Spleen (tissue), 7 donors: ENCODE data around the gene COL4A1.
A peak's percentile ranks its signal among the peaks of the same experiment; 100 is the strongest.

ENCODE experiments used
- POLR2A ChIP-seq, 3 donors: fragments of 450-650 bp; IDR thresholded peaks; one replicate each; pipeline ENCODE4 v1.5.1; 2017; ENCODE audit warnings: antibody characterized with exemption in 3 of 3, mild to moderate bottlenecking in 1 of 3
- TF ChIP-seq, protein P1 (sequence below), 11 experiments: fragments of 200-600 bp in 7 of 11; fragments of 450-650 bp in 4 of 11; sonication (generic) in 4 of 11; IDR thresholded peaks in 8 of 11; conservative IDR thresholded peaks in 3 of 11; 1 replicate in 7 of 11; 2 replicates in 4 of 11; pipeline versions ENCODE4 v1.4.0 to v1.8.0; 2016 to 2021; ENCODE audit warnings: antibody characterized with exemption in 11 of 11, inconsistent platforms in 4 of 11, mild to moderate bottlenecking in 1 of 11
- donor health status: DM: no; HTN: no; CAD: no; lungs with moderate emphysema.
- donor health status: DM: no; HTN: no; CAD: no.
- donor health status: DM: no; HTN: no; CAD: no.

DNA sequence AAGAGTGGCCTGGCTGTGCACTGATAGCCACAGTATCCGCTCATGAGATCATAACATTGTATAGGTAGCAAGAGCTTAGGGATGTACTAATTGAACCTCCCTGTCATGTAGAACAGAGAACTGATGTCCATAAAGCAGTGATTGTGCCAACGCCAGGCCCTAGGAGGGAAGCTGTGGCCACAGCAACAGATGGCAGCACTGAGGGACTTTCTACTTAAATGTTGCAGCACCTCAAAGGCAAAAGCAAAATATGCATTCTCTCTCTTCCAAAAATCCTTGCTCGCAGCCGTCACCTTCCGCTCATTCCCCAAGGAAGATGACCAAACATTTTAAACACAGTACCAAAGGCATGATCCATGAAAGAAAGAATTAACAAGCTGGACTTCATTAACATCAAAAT, 32.3 kb downstream of the COL4A1 start:
- no peak for TF ChIP-seq POLR2A (IDR thresholded peaks at IDR 0.05)
- TF ChIP-seq, protein P1, sequence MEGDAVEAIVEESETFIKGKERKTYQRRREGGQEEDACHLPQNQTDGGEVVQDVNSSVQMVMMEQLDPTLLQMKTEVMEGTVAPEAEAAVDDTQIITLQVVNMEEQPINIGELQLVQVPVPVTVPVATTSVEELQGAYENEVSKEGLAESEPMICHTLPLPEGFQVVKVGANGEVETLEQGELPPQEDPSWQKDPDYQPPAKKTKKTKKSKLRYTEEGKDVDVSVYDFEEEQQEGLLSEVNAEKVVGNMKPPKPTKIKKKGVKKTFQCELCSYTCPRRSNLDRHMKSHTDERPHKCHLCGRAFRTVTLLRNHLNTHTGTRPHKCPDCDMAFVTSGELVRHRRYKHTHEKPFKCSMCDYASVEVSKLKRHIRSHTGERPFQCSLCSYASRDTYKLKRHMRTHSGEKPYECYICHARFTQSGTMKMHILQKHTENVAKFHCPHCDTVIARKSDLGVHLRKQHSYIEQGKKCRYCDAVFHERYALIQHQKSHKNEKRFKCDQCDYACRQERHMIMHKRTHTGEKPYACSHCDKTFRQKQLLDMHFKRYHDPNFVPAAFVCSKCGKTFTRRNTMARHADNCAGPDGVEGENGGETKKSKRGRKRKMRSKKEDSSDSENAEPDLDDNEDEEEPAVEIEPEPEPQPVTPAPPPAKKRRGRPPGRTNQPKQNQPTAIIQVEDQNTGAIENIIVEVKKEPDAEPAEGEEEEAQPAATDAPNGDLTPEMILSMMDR (IDR thresholded peaks at IDR 0.05 in 8 of 11, conservative IDR thresholded peaks at IDR 0.05 in 3 of 11), result peak in 1 of 11 experiments; percentile 11
